Measurements from ENCODE around the gene TEX19. TPM values are rescaled to one million over a fixed set of nuclear protein-coding genes. Genes with fewer than 3 reads are reported as not detected.

TEX19 gene
- total RNA-seq, 4 donors from 2014 or later: not detected

GRCh38 chr17:82315703-82316358, 43.2 kb upstream of the TEX19 start:
- ATAC-seq: no peak
- no peaks in the 10 kb centered on the region for H3K9me3 ChIP-seq
- 3 to 15% methylated on average over 6 to 10 of the region's 36 CpGs for WGBS, 2 donors (ENCODE audit: low coverage in 1 of 2)
- H3K4me3 ChIP-seq: peak overlapping the region in 1 of 2 donors; percentile 14
- H3K27me3 ChIP-seq: peaks cover 70% of the 10 kb centered on the region
- no peak overlapping the region for H3K27ac ChIP-seq
- no peaks in the 10 kb centered on the region for H3K36me3 ChIP-seq
- TF ChIP-seq CTCF (IDR thresholded peaks at IDR 0.05): no peak
- TF ChIP-seq POLR2AphosphoS5 (IDR thresholded peaks at IDR 0.05): no peak
- no peak for TF ChIP-seq POLR2A (IDR thresholded peaks at IDR 0.05)
- no peak for TF ChIP-seq EP300 (IDR thresholded peaks at IDR 0.05)
- peaks cover 0 to 12% (median 8%) of the 10 kb centered on the region in 3 donors for H3K4me1 ChIP-seq

GRCh38 chr17:82316651-82317393, 42.2 kb upstream of the TEX19 start:
- peaks cover 70% of the 10 kb centered on the region for H3K27me3 ChIP-seq
- peak overlapping the region in 1 of 2 donors; percentile 14 for H3K4me3 ChIP-seq
- TF ChIP-seq CTCF (IDR thresholded peaks at IDR 0.05) (no peak), POLR2AphosphoS5 (IDR thresholded peaks at IDR 0.05) (no peak), EP300 (IDR thresholded peaks at IDR 0.05) (no peak), POLR2A (IDR thresholded peaks at IDR 0.05) (no peak)
- WGBS, 2 donors (ENCODE audit: low coverage in 1 of 2): 19 to 87% methylated on average over 3 to 4 of the region's 29 CpGs
- peaks cover 0 to 22% (median 10%) of the 10 kb centered on the region in 3 donors for H3K4me1 ChIP-seq
- no peak overlapping the region for H3K27ac ChIP-seq
- H3K9me3 ChIP-seq: no peaks in the 10 kb centered on the region
- no peak for ATAC-seq
- no peaks in the 10 kb centered on the region for H3K36me3 ChIP-seq

- ATAC-seq: no peak
- H3K27ac ChIP-seq: no peak within 1 kb of the TSS
- WGBS, 2 donors (ENCODE audit: low coverage in 1 of 2): no CpG with 5 or more reads among the region's 26 CpGs
- peaks cover 67% of the 10 kb centered on the region for H3K27me3 ChIP-seq
- no peaks in the 10 kb centered on the region for H3K36me3 ChIP-seq
- no peak for TF ChIP-seq POLR2AphosphoS5 (IDR thresholded peaks at IDR 0.05)
- no peak for TF ChIP-seq POLR2A (IDR thresholded peaks at IDR 0.05)
- no peak for TF ChIP-seq CTCF (IDR thresholded peaks at IDR 0.05)
- TF ChIP-seq EP300 (IDR thresholded peaks at IDR 0.05): no peak
- peaks cover 0 to 24% (median 10%) of the 10 kb centered on the region in 3 donors for H3K4me1 ChIP-seq
- no peaks in the 10 kb centered on the region for H3K9me3 ChIP-seq
- H3K4me3 ChIP-seq: peak within 1 kb of the TSS in 1 of 2 donors; percentile 14
Measured at GRCh38 chr17:82317394-82318168, 41.5 kb upstream of the TEX19 start, which contains the start of gene CD7. CD7 (minus strand) TSS chr17:82317608; CDS start chr17:82317495, 113 bp downstream.

GRCh38 chr17:82318169-82318498, 40.9 kb upstream of the TEX19 start:
- Histone ChIP-seq H3K9me3 (no peaks in the 10 kb centered on the region), H3K4me1 (peaks cover 0 to 24% (median 10%) of the 10 kb centered on the region in 3 donors), H3K27me3 (peaks cover 62% of the 10 kb centered on the region), H3K4me3 (no peak overlapping the region), H3K27ac (no peak overlapping the region), H3K36me3 (peaks cover 0 to 5% of the 10 kb centered on the region in 2 donors)
- TF ChIP-seq POLR2AphosphoS5 (IDR thresholded peaks at IDR 0.05) (no peak), EP300 (IDR thresholded peaks at IDR 0.05) (no peak), CTCF (IDR thresholded peaks at IDR 0.05) (no peak), POLR2A (IDR thresholded peaks at IDR 0.05) (no peak)
- 80 to 89% methylated on average over 4 to 11 of the region's 20 CpGs for WGBS, 2 donors (ENCODE audit: low coverage in 1 of 2)
- no peak for ATAC-seq
